AG04449 (cell line): Measurements from ENCODE around the gene GPR87.

Source experiments
- CTCF ChIA-PET: fragments of 350-600 bp; formaldehyde crosslinking; extraction: SDS; loops from one replicate; lab custom pipeline; 2021; ENCODE audit warnings: antibody characterized with exemption; lab: Yijun Ruan, JAX
- POLR2A ChIA-PET: fragments of 400-600, 350-600 bp; formaldehyde crosslinking; extraction: SDS; loops from one replicate; lab custom pipeline; 2020; ENCODE audit warnings: antibody characterized with exemption, inconsistent platforms; lab: Yijun Ruan, JAX
- DNase-seq: peaks from one replicate; pipeline ENCODE4 v3.0.0-alpha.2; 2010; ENCODE audit warnings: low read depth, low spot score
- H3K4me3 ChIP-seq: 2 replicates; pipeline ENCODE4 v1.5.1; 2011; ENCODE audit warnings: low read depth, mild to moderate bottlenecking, control low read depth, low read length
- TF ChIP-seq, protein P1 (sequence below): IDR thresholded peaks from one replicate; pipeline ENCODE4 v1.5.1; 2011; ENCODE audit warnings: mild to moderate bottlenecking, moderate library complexity, low read length, control low read depth, inconsistent platforms; ENCODE audit not compliant: insufficient read depth; ENCODE audit errors: missing control alignments

The GPR87 gene

GRCh38 chr3:151307131-151307530, 9.5 kb downstream of the GPR87 start:
- H3K4me3 ChIP-seq, result no peak overlapping the region
- ChIA-PET POLR2A (no interaction called here), CTCF (interaction anchor here (1.1 to 2.7 kb wide), 7 partner anchors 12 to 610 kb away, joined by 3 to 22 read pairs (median 3); no protein-coding TSS in a partner anchor)
- no peak for DNase-seq
- TF ChIP-seq, protein P1, sequence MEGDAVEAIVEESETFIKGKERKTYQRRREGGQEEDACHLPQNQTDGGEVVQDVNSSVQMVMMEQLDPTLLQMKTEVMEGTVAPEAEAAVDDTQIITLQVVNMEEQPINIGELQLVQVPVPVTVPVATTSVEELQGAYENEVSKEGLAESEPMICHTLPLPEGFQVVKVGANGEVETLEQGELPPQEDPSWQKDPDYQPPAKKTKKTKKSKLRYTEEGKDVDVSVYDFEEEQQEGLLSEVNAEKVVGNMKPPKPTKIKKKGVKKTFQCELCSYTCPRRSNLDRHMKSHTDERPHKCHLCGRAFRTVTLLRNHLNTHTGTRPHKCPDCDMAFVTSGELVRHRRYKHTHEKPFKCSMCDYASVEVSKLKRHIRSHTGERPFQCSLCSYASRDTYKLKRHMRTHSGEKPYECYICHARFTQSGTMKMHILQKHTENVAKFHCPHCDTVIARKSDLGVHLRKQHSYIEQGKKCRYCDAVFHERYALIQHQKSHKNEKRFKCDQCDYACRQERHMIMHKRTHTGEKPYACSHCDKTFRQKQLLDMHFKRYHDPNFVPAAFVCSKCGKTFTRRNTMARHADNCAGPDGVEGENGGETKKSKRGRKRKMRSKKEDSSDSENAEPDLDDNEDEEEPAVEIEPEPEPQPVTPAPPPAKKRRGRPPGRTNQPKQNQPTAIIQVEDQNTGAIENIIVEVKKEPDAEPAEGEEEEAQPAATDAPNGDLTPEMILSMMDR, result no peak

DNA sequence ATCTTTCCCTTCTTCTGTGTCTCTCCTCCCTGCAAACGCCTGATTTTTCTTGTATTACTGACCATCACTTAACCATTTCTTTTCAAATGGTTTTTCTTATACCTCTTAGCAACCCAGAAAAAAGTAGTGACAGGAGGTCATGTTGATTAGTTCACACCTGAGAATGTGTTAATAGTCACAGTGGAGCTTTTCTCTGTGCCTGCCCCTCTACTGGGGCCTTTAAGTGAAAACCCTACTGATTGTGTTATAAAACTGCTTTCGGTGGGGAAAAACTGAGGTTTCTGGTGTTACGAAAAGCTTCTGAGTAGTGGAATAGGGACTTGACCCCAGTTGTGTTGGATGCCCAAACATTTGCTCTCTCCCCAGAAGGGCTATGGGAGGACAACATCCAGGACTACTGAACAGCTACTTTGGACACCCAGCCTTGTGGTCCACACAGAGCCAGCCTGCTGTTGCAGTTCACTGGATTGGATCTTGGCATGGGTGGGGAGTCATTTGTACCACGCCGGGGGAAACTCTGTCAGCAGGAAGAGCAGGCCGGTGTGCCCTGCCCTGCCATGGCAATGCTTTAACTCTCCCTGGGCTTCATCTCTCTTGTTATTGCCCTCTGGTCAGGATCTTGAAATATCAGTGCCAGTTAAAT, 10.3 kb downstream of the GPR87 start:
- CTCF ChIA-PET, result interaction anchor here (0.9 to 2.7 kb wide), 10 partner anchors 14 to 611 kb away, joined by 3 to 22 read pairs (median 4); no protein-coding TSS in a partner anchor
- TF ChIP-seq, protein P1, result no peak
- DNase-seq, result no peak
- no peak overlapping the region for H3K4me3 ChIP-seq
- POLR2A ChIA-PET, result no interaction called here

GRCh38 chr3:151305775-151306151, 10.9 kb downstream of the GPR87 start:
- H3K4me3 ChIP-seq, result no peak overlapping the region
- no peak for DNase-seq
- ChIA-PET CTCF (interaction anchor here (0.6 to 2.7 kb wide), 13 partner anchors 13 to 532 kb away, joined by 3 to 22 read pairs (median 4); no protein-coding TSS in a partner anchor), POLR2A (no interaction called here)
- TF ChIP-seq, protein P1, result no peak

GRCh38 chr3:151305060-151305774, 11.4 kb downstream of the GPR87 start:
- CTCF ChIA-PET, result interaction anchor here (0.6 to 2.7 kb wide), 14 partner anchors 13 to 535 kb away, joined by 3 to 22 read pairs (median 4); no protein-coding TSS in a partner anchor
- H3K4me3 ChIP-seq, result no peak overlapping the region
- POLR2A ChIA-PET, result no interaction called here
- TF ChIP-seq, protein P1, result peak; percentile 29
- peak; percentile 90 for DNase-seq

- no peak for DNase-seq
- CTCF ChIA-PET, result interaction anchor here (1.0 to 2.0 kb wide), 4 partner anchors 12 to 534 kb away, joined by 3 to 7 read pairs (median 4); no protein-coding TSS in a partner anchor
- POLR2A ChIA-PET, result no interaction called here
- no peak overlapping the region for H3K4me3 ChIP-seq
- TF ChIP-seq, protein P1, result no peak
These were observed 12.9 kb downstream of the GPR87 start for GRCh38 chr3:151303751-151304150.

DNA sequence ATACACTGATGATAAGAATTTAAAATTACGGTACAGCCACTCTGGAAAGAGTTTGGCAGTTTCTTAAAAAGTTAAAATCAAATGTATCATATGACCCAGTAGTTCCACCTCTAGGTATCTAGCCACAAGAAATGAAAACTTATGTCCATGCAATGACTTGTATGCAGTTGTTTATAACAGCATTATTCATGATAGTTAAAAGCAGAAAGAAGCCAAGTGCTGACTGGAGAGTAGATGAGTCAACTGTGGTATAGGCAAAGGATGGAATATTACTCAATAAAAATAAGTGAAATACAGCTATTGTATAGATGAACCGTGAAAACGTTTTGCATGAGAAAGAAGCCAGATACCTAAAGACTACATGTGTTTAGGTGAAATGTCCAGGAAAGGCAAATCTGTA, 14.8 kb downstream of the GPR87 start:
- ChIA-PET POLR2A (no interaction called here), CTCF (interaction anchor here (1.0 to 3.7 kb wide), 3 partner anchors 9 to 536 kb away, joined by 3 to 11 read pairs (median 4); no protein-coding TSS in a partner anchor)
- no peak overlapping the region for H3K4me3 ChIP-seq
- TF ChIP-seq, protein P1, result no peak
- no peak for DNase-seq
